Measurements from ENCODE around the gene OSGIN1. TPM values are rescaled to one million over a fixed set of nuclear protein-coding genes. Genes with fewer than 3 reads are reported as not detected.

OSGIN1 gene
- 1.9 and 2.7 TPM in 2 replicates for total RNA-seq

GRCh38 chr16:83952940-83953795 lies at the start of gene OSGIN1:
OSGIN1 (plus strand) TSS chr16:83953240; CDS start chr16:83957672, 4,432 bp downstream.

GRCh38 chr16:83967838-83968305 lies 14.8 kb downstream of the OSGIN1 start, which contains the start of gene NECAB2:
NECAB2 (plus strand) TSS chr16:83968244; CDS start chr16:83968649, 405 bp downstream.

Other genes with a start within 250 kb of the OSGIN1 start
- gene HSBP1, start 145.3 kb upstream of the OSGIN1 start, total RNA-seq: 116 and 271 TPM in 2 replicates
- gene MLYCD, start 54.1 kb upstream of the OSGIN1 start, total RNA-seq: 3.3 and 3.9 TPM in 2 replicates
- gene NECAB2, start 15.0 kb downstream of the OSGIN1 start, total RNA-seq: under 0.01 TPM in 1 of 2 replicates, not detected in the other
- gene SLC38A8, start 89.6 kb downstream of the OSGIN1 start, total RNA-seq: not detected in 2 replicates
- gene MBTPS1, start 163.7 kb downstream of the OSGIN1 start, total RNA-seq: 92.7 and 93.7 TPM in 2 replicates
- 18.4 and 21.4 TPM in 2 replicates for gene HSDL1, start 191.9 kb downstream of the OSGIN1 start, total RNA-seq
- gene DNAAF1, start 192.1 kb downstream of the OSGIN1 start, total RNA-seq: under 0.01 TPM in 2 replicates
- 10.6 and 14.4 TPM in 2 replicates for gene TAF1C, start 233.8 kb downstream of the OSGIN1 start, total RNA-seq
- not detected in 2 replicates for gene ADAD2, start 237.9 kb downstream of the OSGIN1 start, total RNA-seq